NCI-H2171 treated with DMSO at 0.1 percent for 48 hours (cell line): ENCODE measurements around the gene CAMSAP1.
"Not testable (repeated sequence)": the region's sequence is repeated elsewhere in the genome, so short reads cannot be mapped to it uniquely, and the experiment has no call there.

Experiments used
- DNase-seq: peaks from one replicate; lab custom pipeline; 2025; lab: John Stamatoyannopoulos, UW

The CAMSAP1 gene

GRCh38 chr9:135901031-135901758, 6.2 kb downstream of the CAMSAP1 start:
- no peak for DNase-seq

DNA sequence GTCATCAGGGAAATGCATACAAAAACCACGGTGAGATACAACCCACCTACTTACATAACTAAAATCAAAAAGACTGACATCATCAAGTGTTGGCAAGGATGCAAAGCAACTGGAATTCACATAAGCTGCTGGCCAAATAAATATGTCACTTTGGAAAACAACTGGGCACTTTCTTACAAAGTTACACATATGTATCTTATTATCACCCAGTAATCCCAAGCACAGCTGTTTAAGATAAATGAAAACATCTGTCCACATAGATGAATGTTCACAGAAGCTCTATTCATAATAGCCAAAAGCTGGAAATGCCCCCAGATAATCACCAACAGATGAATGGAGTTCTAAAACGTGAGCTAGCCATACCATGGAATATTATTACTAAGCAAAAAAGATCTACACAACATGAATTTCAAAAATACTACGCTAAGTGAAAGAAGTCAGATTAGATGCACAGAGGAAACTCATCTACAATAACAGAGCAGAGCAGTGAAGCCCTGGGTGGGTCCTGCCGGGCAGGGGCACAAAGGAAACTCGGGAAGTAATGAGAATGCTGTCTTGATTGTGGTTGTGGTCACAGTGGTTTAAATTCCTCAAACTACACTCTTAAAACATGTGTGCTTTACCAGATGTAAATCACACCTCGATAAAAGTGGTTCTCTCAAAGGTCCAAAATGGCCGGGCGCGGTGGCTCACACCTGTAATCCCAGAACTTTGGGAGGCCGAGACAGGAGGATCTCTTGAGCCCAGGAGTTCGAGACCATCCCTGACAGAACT, 8.5 kb downstream of the CAMSAP1 start:
- DNase-seq, result no peak

GRCh38 chr9:135896626-135897025, 10.7 kb downstream of the CAMSAP1 start:
- DNase-seq, result no peak

GRCh38 chr9:135896205-135896604, 11.1 kb downstream of the CAMSAP1 start:
- no peak for DNase-seq

GRCh38 chr9:135895202-135895848, 12.0 kb downstream of the CAMSAP1 start:
- DNase-seq, result no peak

DNA sequence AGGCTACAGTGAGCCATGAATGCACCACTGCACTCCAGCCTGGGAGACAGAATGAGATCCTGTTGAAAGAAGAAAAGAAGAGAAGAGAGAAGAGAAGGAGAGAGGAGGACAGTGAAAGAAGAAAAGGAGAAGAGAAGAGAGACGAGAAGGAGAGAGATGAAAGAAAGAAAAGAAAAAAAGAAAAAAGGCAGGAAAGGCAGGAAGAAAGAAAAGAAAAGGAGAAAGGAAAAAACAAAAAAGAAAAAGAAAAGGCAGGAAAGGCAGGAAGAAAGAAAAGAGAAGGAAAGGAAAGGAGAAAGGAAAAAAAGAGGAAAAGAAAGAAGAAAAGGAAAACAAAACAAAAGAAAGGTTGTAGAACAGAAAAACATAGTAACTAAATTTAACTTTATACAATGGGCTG, 14.2 kb downstream of the CAMSAP1 start:
- DNase-seq, result no peak

- DNase-seq, result not testable (repeated sequence)
Measured at GRCh38 chr9:135892327-135892726, 15.0 kb downstream of the CAMSAP1 start.

DNA sequence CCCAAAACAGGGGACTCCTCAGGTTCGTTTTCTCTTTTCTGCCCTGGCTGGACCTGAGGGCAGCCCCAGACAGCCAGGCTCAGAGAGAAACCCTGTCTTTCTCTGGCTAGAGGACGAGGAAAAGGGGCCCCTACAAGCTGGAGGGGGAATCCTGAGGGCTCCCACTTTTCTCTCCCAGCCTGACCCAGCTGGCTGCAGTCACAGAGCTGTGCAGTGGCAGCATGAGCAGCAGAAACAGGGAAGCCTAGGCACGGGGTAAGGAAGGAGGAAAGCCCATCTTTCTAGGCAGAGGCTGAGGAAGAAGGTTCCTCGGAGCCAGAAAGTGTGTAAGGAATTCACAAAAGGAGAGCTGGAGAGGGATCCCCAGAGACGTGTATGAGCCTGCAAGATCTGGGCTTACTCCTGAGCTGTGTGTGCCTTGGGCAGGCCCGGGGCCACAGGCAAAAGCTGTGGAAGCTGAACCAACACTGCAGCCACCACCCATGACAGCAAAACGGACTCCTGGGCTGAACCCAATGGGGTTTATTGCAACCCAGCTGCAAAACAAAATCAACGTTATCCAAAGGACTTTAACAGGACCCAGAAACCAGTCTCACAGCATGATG, 16.2 kb downstream of the CAMSAP1 start:
- DNase-seq, result peak; percentile 52

- DNase-seq, result no peak
Measured at GRCh38 chr9:135890190-135891026, 16.9 kb downstream of the CAMSAP1 start.

- no peak for DNase-seq
Measured at GRCh38 chr9:135889564-135890189, 17.7 kb downstream of the CAMSAP1 start.

DNA sequence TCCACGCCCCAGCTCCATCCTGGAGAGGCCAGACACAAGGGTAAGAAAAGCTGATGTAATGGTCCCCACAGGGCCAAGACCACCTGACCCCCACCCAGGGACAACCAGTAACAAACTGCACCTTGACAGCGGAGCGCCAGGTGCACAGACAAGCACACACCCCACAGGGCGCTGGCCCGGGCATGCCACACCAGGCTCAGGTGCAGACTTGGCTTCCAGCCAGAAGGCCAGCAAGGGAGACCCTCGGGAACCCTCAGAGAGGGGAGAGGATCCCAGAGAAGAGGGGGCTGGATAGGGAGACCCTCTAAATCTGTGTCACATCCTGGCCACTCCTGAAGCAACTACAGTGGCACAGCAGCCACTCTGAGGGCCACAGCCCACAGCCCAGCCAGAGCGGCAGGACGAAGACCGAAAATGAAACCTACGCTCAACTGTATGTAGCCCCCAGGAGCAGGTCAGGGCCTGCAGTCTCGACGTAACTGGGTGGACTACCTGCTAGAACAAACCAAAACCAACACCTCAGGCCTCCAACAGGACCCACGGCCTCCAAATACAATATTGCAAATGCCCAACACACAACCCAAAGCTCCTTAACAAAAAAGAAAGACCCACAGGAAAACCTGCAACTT, 18.5 kb downstream of the CAMSAP1 start:
- DNase-seq, result peak; percentile 87

GRCh38 chr9:135888126-135888765, 19.1 kb downstream of the CAMSAP1 start:
- peak; percentile 76 for DNase-seq

GRCh38 chr9:135887585-135888050, 19.7 kb downstream of the CAMSAP1 start:
- DNase-seq, result peak; percentile 30

GRCh38 chr9:135887021-135887507, 20.3 kb downstream of the CAMSAP1 start:
- DNase-seq, result no peak

- no peak for DNase-seq
Measured at GRCh38 chr9:135886147-135886981, 21.0 kb downstream of the CAMSAP1 start.

DNA sequence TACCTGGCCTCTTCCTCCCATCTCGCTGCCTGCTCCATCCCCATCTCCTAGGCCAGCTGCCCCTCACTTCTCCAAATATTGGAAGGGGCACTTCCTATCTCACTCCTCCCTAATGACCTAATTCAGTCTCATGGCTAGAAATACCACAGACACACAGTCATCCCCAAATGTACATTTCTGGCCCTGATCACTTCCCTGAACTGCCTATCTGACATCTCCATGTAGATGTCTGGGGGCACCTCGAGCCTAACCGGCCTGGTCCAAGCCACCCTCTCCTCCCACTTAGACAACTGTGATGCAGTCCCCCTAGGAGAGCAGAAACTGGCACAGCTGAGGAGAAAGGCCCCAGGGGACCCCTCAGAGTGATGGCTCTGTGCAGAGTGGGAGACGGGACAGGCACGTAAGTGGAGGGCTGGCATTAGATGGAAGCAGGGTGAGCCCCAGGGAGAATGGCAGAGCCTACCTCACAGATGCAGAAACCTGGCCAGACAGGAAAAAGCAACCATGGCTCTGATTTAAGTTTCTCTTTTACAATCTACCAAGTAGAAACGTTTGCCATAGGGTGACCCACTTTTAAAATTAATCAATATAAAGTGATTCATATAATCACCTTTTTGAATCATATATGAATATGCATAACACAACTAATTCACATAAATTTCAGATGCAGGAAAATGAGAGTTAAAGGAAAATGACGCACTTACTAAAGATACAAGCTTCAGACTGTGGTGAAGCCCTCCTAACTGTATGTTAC, 22.1 kb downstream of the CAMSAP1 start:
- peak; percentile 44 for DNase-seq

GRCh38 chr9:135884328-135885035, 22.9 kb downstream of the CAMSAP1 start:
- DNase-seq, result no peak
